ENCODE data around the gene NPIPA7. TPM values are rescaled to one million over a fixed set of nuclear protein-coding genes. Genes with fewer than 3 reads are reported as not detected.
"Not testable (repeated sequence)": the region's sequence is repeated elsewhere in the genome, so short reads cannot be mapped to it uniquely, and the experiment has no call there.

NPIPA7 gene
- total and polyA plus RNA-seq, 8 donors: 1.6 to 47.1 (median 4.8) TPM

- WGBS, 2 donors: 35 to 46% methylated on average over 21 to 31 of the region's 45 CpGs
- not testable (repeated sequence) for FAIRE-seq
These were observed 9.7 kb upstream of the NPIPA7 start for GRCh38 chr16:16369081-16369856.

GRCh38 chr16:16371136-16371735 lies 7.7 kb upstream of the NPIPA7 start:
- 76 to 88% methylated on average over 14 to 24 of the region's 43 CpGs for WGBS, 2 donors
- intact Hi-C loops (cut with DNase I); H3K27ac ChIP-seq; ATAC-seq; H3K27me3 ChIP-seq; H3K36me3 ChIP-seq; H3K4me1 ChIP-seq; FAIRE-seq; H3K4me3 ChIP-seq; H3K9me3 ChIP-seq: not testable (repeated sequence)
- DNase-seq: peak in 5 of 6 donors; percentile 2 to 47 (median 15)

More at GRCh38 chr16:16369081-16369856, 9.7 kb upstream of the NPIPA7 start:
- DNase-seq: peak in 4 of 6 donors; percentile 5 to 37 (median 22)
- H3K4me3 ChIP-seq; intact Hi-C loops (cut with DNase I); H3K27me3 ChIP-seq; H3K36me3 ChIP-seq; ATAC-seq; H3K27ac ChIP-seq; H3K4me1 ChIP-seq; H3K9me3 ChIP-seq: not testable (repeated sequence)

GRCh38 chr16:16374192-16374591 lies 4.7 kb upstream of the NPIPA7 start:
- intact Hi-C loops (cut with DNase I); FAIRE-seq; H3K27ac ChIP-seq; ATAC-seq; H3K4me1 ChIP-seq; H3K4me3 ChIP-seq; H3K36me3 ChIP-seq; H3K9me3 ChIP-seq; H3K27me3 ChIP-seq: not testable (repeated sequence)
- peak in 5 of 6 donors; percentile 3 to 34 (median 5) for DNase-seq
- WGBS, 2 donors: 87 to 89% methylated on average over 6 to 11 of the region's 25 CpGs

- no CpG with 5 or more reads among the region's 6 CpGs for WGBS, 2 donors
- H3K4me3 ChIP-seq; DNase-seq; intact Hi-C loops (cut with DNase I); H3K4me1 ChIP-seq; H3K27me3 ChIP-seq; ATAC-seq; H3K36me3 ChIP-seq; H3K27ac ChIP-seq; H3K9me3 ChIP-seq; FAIRE-seq: not testable (repeated sequence)
These were observed 20.7 kb downstream of the NPIPA7 start for GRCh38 chr16:16399685-16400084.

- H3K9me3 ChIP-seq; H3K27me3 ChIP-seq; H3K27ac ChIP-seq; H3K36me3 ChIP-seq; FAIRE-seq; intact Hi-C loops (cut with DNase I); ATAC-seq; H3K4me3 ChIP-seq; DNase-seq; H3K4me1 ChIP-seq: not testable (repeated sequence)
- WGBS, 2 donors: no CpG with 5 or more reads among the region's 2 CpGs
These were observed 23.4 kb downstream of the NPIPA7 start for GRCh38 chr16:16402333-16402732.

GRCh38 chr16:16404283-16404682 lies 25.3 kb downstream of the NPIPA7 start:
- ATAC-seq; H3K9me3 ChIP-seq; FAIRE-seq; H3K4me3 ChIP-seq; H3K27ac ChIP-seq; intact Hi-C loops (cut with DNase I); H3K4me1 ChIP-seq; DNase-seq; H3K27me3 ChIP-seq; H3K36me3 ChIP-seq: not testable (repeated sequence)
- no CpG with 5 or more reads among the region's 1 CpG for WGBS, 2 donors

GRCh38 chr16:16405421-16405820 lies 26.5 kb downstream of the NPIPA7 start:
- no CpG with 5 or more reads among the region's 5 CpGs for WGBS, 2 donors
- DNase-seq; H3K4me1 ChIP-seq; intact Hi-C loops (cut with DNase I); H3K9me3 ChIP-seq; H3K27me3 ChIP-seq; H3K27ac ChIP-seq; ATAC-seq; FAIRE-seq; H3K4me3 ChIP-seq; H3K36me3 ChIP-seq: not testable (repeated sequence)

- FAIRE-seq; DNase-seq; H3K9me3 ChIP-seq; H3K27ac ChIP-seq; H3K4me3 ChIP-seq; H3K4me1 ChIP-seq; H3K36me3 ChIP-seq; intact Hi-C loops (cut with DNase I); ATAC-seq; H3K27me3 ChIP-seq: not testable (repeated sequence)
- 41% methylated on average over 2 of the region's 6 CpGs; no CpG with 5 or more reads in 1 of the 2 donors for WGBS, 2 donors
These were observed 29.5 kb downstream of the NPIPA7 start for GRCh38 chr16:16408430-16408829.

- intact Hi-C loops (cut with DNase I); H3K9me3 ChIP-seq; H3K27ac ChIP-seq; H3K36me3 ChIP-seq; H3K4me1 ChIP-seq; FAIRE-seq; H3K4me3 ChIP-seq; DNase-seq; H3K27me3 ChIP-seq; ATAC-seq: not testable (repeated sequence)
- WGBS, 2 donors: no CpG with 5 or more reads among the region's 1 CpG
These were observed 34.8 kb downstream of the NPIPA7 start for GRCh38 chr16:16413773-16414172.

GRCh38 chr16:16417071-16417470 lies 38.1 kb downstream of the NPIPA7 start:
- H3K4me1 ChIP-seq; H3K4me3 ChIP-seq; FAIRE-seq; H3K36me3 ChIP-seq; H3K9me3 ChIP-seq; DNase-seq; H3K27ac ChIP-seq; H3K27me3 ChIP-seq; intact Hi-C loops (cut with DNase I); ATAC-seq: not testable (repeated sequence)
- no CpG with 5 or more reads among the region's 5 CpGs for WGBS, 2 donors

GRCh38 chr16:16417914-16418544 lies 39.1 kb downstream of the NPIPA7 start:
- ATAC-seq: not testable (repeated sequence)

GRCh38 chr16:16420515-16420914 lies 41.6 kb downstream of the NPIPA7 start:
- WGBS, 2 donors: 48 to 82% methylated on average over 1 of the region's 1 CpG
- not testable (repeated sequence) for FAIRE-seq, ATAC-seq

More at GRCh38 chr16:16417914-16418544, 39.1 kb downstream of the NPIPA7 start:
- H3K4me1 ChIP-seq; DNase-seq; H3K27me3 ChIP-seq; intact Hi-C loops (cut with DNase I); FAIRE-seq; H3K4me3 ChIP-seq; H3K27ac ChIP-seq; H3K9me3 ChIP-seq; H3K36me3 ChIP-seq: not testable (repeated sequence)
- WGBS, 2 donors: 53 to 86% methylated on average over 1 of the region's 5 CpGs

More at GRCh38 chr16:16420515-16420914, 41.6 kb downstream of the NPIPA7 start:
- H3K4me1 ChIP-seq; H3K4me3 ChIP-seq; intact Hi-C loops (cut with DNase I); H3K36me3 ChIP-seq; H3K9me3 ChIP-seq; H3K27me3 ChIP-seq; H3K27ac ChIP-seq; DNase-seq: not testable (repeated sequence)
